ENCODE measurements around the gene XRCC5.

GRCh38 chr2:216118474-216118873, 9.3 kb downstream of the XRCC5 start:
- TF ChIP-seq CTCF (IDR thresholded peaks at IDR 0.05) (no peak), POLR2AphosphoS5 (IDR thresholded peaks at IDR 0.05) (no peak), EP300 (IDR thresholded peaks at IDR 0.05) (no peak), POLR2A (IDR thresholded peaks at IDR 0.05; ENCODE audit: low read depth) (no peak)
